GM12878 (cell line): Measurements from ENCODE around the gene CALR. TPM values are rescaled to one million over a fixed set of nuclear protein-coding genes. Genes with fewer than 3 reads are reported as not detected.

Experiments
- BHLHE40 ChIP-seq, 2 experiments: fragments of 450-650 bp in 1 of 2; IDR thresholded peaks; 2 replicates each; pipeline ENCODE4 v1.6.1; 2011 to 2017; ENCODE audit warnings: low read depth in 2 of 2, borderline replicate concordance in 1 of 2, improper control_type of control experiment in 1 of 2, low read length in 1 of 2, mild to moderate bottlenecking in 1 of 2
- CHD4 ChIP-seq: fragments of 200-600 bp; sonication (generic); IDR thresholded peaks from 2 replicates; pipeline ENCODE4 v1.6.1; 2016; ENCODE audit warnings: mild to moderate bottlenecking
- EED ChIP-seq: sonication (generic); IDR thresholded peaks from 2 replicates; pipeline ENCODE4 v1.6.1; 2016; ENCODE audit warnings: antibody characterized with exemption, low read depth
- GATAD2B ChIP-seq: fragments of 450-650 bp; conservative IDR thresholded peaks from 2 replicates; pipeline ENCODE4 v1.6.1; 2017; ENCODE audit warnings: low read depth, mild to moderate bottlenecking, moderate library complexity
- NR2C1 ChIP-seq: fragments of 450-650 bp; IDR thresholded peaks from 2 replicates; pipeline ENCODE4 v1.6.1; 2017; ENCODE audit warnings: antibody characterized with exemption, mild to moderate bottlenecking, moderate library complexity
- PML ChIP-seq: IDR thresholded peaks from 2 replicates; pipeline ENCODE4 v1.6.1; 2012; ENCODE audit warnings: low read length, inconsistent platforms
- RCOR1 ChIP-seq: conservative IDR thresholded peaks from 2 replicates; pipeline ENCODE4 v1.6.1; 2012; ENCODE audit warnings: low read depth, low read length, improper control_type of control experiment
- SMAD1 ChIP-seq: fragments of 450-650 bp; IDR thresholded peaks from 2 replicates; pipeline ENCODE4 v1.6.1; 2018; ENCODE audit warnings: mild to moderate bottlenecking, low read depth; ENCODE audit not compliant: partially characterized antibody
- STAT3 ChIP-seq: IDR thresholded peaks from 2 replicates; pipeline ENCODE4 v1.6.1; 2011; ENCODE audit warnings: low read depth, low read length, improper control_type of control experiment
- SUZ12 ChIP-seq: fragments of 200-600 bp; sonication (generic); IDR thresholded peaks from one replicate; pipeline ENCODE4 v1.6.1; 2018; ENCODE audit warnings: antibody characterized with exemption, mild to moderate bottlenecking; ENCODE audit not compliant: unreplicated experiment
- TCF7 ChIP-seq: IDR thresholded peaks from 2 replicates; pipeline ENCODE4 v1.6.1; 2014; ENCODE audit warnings: antibody characterized with exemption, borderline replicate concordance
- ZNF207 ChIP-seq: fragments of 450-650 bp; IDR thresholded peaks from 2 replicates; pipeline ENCODE4 v1.6.1; 2014; ENCODE audit warnings: antibody characterized with exemption, mild to moderate bottlenecking, borderline replicate concordance
- ZNF384 ChIP-seq: IDR thresholded peaks from 2 replicates; pipeline ENCODE4 v1.6.1; 2012; ENCODE audit warnings: low read depth, mild to moderate bottlenecking, low read length, improper control_type of control experiment, borderline replicate concordance
- ZSCAN29 ChIP-seq: fragments of 450-650 bp; IDR thresholded peaks from 2 replicates; pipeline ENCODE4 v1.6.1; 2017; ENCODE audit warnings: mild to moderate bottlenecking, moderate library complexity
- polyA plus RNA-seq, 11 experiments: library from polyadenylated mRNA; depleted of rRNA in 4 of 11; unstranded in 6 of 11; stranded (reverse) in 5 of 11; fragments of >200 nt; fragmentation: Nextera tagmentation in 4 of 11; fragmentation: Illumina TruSeq in 1 of 11; extraction: Ambion mirVana in 4 of 11; extraction: Trizol in 1 of 11; gene quantifications; 1 replicate in 1 of 11; 2 replicates in 10 of 11; pipeline versions ENCODE4 v1.2.1 to v1.2.3, GENCODE V29; 2011 to 2016; ENCODE audit warnings: inconsistent platforms in 2 of 11, missing spikeins in 2 of 11, low read depth in 1 of 11
- total RNA-seq, 4 experiments: library from RNA; depleted of rRNA in 3 of 4; stranded (reverse); fragments of >200 nt in 3 of 4; fragmentation: Illumina TruSeq in 1 of 4; extraction: Trizol in 1 of 4; gene quantifications; 2 replicates each; pipeline versions ENCODE4 v1.2.1 to v1.2.3, GENCODE V29; 2013 to 2021
- TF ChIP-seq, protein P1 (sequence below): fragments of 450-650 bp; conservative IDR thresholded peaks from 2 replicates; pipeline ENCODE4 v1.6.1; 2017; ENCODE audit warnings: mild to moderate bottlenecking, moderate library complexity
- TF ChIP-seq, protein P2 (sequence below): fragments of 450-650 bp; IDR thresholded peaks from 2 replicates; pipeline ENCODE4 v1.6.1; 2016; ENCODE audit warnings: mild to moderate bottlenecking
- TF ChIP-seq, protein P3 (sequence below): fragments of 450-650 bp; IDR thresholded peaks from 2 replicates; pipeline ENCODE4 v1.6.1; 2016; ENCODE audit warnings: mild to moderate bottlenecking, moderate library complexity, borderline replicate concordance
- TF ChIP-seq, protein P4 (sequence below): fragments of 150-350 bp; IDR thresholded peaks from 2 replicates; pipeline ENCODE4 v1.6.1; 2014; ENCODE audit warnings: mild to moderate bottlenecking, low read depth, low read length

The CALR gene
- total and polyA plus RNA-seq, 10 of the 15 experiments (the other 5 are each of a cell fraction or from before 2014, with no cell fraction given): 202 to 1,451 (median 749) TPM

DNA sequence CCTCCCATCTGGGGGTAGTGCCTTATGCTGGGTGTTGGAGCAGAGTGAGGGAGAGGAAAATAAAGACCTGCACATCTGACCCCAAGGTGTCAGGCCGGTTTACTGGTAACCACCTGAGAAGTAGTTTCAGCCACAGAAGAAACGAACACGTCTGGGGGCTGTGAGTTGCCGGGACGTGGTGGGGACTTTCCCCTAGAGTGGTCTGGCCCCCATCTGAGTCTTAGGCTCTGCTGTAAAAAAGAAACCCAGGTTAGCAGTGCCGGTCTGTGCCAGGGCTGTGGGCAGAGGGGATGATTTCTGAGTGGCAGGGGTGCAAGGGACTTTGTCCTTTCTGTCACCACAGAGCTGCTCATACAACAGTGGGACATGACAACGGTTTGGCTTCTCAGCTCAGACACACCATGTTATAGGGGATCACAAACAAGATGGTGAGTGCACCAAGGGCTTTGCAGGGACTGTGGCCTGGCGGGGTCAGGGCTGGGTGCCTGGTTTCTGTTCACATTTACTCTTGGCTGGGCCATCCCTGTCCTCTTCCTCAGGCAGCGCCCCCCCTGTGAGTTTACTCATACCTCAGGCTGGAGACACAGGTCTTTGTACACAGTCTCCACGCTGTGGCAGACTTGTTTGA lies 38.4 kb upstream of the CALR start (continued):
- TF ChIP-seq, protein P1, sequence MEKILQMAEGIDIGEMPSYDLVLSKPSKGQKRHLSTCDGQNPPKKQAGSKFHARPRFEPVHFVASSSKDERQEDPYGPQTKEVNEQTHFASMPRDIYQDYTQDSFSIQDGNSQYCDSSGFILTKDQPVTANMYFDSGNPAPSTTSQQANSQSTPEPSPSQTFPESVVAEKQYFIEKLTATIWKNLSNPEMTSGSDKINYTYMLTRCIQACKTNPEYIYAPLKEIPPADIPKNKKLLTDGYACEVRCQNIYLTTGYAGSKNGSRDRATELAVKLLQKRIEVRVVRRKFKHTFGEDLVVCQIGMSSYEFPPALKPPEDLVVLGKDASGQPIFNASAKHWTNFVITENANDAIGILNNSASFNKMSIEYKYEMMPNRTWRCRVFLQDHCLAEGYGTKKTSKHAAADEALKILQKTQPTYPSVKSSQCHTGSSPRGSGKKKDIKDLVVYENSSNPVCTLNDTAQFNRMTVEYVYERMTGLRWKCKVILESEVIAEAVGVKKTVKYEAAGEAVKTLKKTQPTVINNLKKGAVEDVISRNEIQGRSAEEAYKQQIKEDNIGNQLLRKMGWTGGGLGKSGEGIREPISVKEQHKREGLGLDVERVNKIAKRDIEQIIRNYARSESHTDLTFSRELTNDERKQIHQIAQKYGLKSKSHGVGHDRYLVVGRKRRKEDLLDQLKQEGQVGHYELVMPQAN: no peak; the same call in 1 of the 2 replicates
- no peak for TF ChIP-seq ZNF207
- TF ChIP-seq ZSCAN29: no peak
- TF ChIP-seq CHD4: no peak
- no peak for TF ChIP-seq RCOR1
- TF ChIP-seq, protein P2, sequence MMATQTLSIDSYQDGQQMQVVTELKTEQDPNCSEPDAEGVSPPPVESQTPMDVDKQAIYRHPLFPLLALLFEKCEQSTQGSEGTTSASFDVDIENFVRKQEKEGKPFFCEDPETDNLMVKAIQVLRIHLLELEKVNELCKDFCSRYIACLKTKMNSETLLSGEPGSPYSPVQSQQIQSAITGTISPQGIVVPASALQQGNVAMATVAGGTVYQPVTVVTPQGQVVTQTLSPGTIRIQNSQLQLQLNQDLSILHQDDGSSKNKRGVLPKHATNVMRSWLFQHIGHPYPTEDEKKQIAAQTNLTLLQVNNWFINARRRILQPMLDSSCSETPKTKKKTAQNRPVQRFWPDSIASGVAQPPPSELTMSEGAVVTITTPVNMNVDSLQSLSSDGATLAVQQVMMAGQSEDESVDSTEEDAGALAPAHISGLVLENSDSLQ: peak; percentile 91
- TF ChIP-seq, protein P3, sequence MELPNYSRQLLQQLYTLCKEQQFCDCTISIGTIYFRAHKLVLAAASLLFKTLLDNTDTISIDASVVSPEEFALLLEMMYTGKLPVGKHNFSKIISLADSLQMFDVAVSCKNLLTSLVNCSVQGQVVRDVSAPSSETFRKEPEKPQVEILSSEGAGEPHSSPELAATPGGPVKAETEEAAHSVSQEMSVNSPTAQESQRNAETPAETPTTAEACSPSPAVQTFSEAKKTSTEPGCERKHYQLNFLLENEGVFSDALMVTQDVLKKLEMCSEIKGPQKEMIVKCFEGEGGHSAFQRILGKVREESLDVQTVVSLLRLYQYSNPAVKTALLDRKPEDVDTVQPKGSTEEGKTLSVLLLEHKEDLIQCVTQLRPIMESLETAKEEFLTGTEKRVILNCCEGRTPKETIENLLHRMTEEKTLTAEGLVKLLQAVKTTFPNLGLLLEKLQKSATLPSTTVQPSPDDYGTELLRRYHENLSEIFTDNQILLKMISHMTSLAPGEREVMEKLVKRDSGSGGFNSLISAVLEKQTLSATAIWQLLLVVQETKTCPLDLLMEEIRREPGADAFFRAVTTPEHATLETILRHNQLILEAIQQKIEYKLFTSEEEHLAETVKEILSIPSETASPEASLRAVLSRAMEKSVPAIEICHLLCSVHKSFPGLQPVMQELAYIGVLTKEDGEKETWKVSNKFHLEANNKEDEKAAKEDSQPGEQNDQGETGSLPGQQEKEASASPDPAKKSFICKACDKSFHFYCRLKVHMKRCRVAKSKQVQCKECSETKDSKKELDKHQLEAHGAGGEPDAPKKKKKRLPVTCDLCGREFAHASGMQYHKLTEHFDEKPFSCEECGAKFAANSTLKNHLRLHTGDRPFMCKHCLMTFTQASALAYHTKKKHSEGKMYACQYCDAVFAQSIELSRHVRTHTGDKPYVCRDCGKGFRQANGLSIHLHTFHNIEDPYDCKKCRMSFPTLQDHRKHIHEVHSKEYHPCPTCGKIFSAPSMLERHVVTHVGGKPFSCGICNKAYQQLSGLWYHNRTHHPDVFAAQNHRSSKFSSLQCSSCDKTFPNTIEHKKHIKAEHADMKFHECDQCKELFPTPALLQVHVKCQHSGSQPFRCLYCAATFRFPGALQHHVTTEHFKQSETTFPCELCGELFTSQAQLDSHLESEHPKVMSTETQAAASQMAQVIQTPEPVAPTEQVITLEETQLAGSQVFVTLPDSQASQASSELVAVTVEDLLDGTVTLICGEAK: no peak
- peak; percentile 43 for TF ChIP-seq EED
- TF ChIP-seq, protein P4, sequence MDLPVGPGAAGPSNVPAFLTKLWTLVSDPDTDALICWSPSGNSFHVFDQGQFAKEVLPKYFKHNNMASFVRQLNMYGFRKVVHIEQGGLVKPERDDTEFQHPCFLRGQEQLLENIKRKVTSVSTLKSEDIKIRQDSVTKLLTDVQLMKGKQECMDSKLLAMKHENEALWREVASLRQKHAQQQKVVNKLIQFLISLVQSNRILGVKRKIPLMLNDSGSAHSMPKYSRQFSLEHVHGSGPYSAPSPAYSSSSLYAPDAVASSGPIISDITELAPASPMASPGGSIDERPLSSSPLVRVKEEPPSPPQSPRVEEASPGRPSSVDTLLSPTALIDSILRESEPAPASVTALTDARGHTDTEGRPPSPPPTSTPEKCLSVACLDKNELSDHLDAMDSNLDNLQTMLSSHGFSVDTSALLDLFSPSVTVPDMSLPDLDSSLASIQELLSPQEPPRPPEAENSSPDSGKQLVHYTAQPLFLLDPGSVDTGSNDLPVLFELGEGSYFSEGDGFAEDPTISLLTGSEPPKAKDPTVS: no peak
- peak; percentile 94 for TF ChIP-seq GATAD2B
- TF ChIP-seq ZNF384: no peak
- TF ChIP-seq NR2C1: no peak
- TF ChIP-seq BHLHE40 (IDR thresholded peaks at IDR 0.05; ENCODE audit: borderline replicate concordance in 1 of 2, low read depth in 2 of 2, low read length in 1 of 2): peak; percentile 73 to 75; a peak in 3 of 4 replicates
- TF ChIP-seq SUZ12: no peak
- no peak for TF ChIP-seq PML
- no peak for TF ChIP-seq TCF7
- TF ChIP-seq SMAD1: no peak
- no peak for TF ChIP-seq STAT3
